GM18951 (cell line): ENCODE results near the gene MOCS3.

ENCODE experiments used
- POLR2A ChIP-seq: IDR thresholded peaks from 4 replicates; pipeline ENCODE4 v1.6.1; 2011; ENCODE audit warnings: mild to moderate bottlenecking; ENCODE audit not compliant: insufficient read length, insufficient read depth; ENCODE audit errors: extremely low read depth
- in situ Hi-C: fragments of 300-500 bp; cut with MboI; formaldehyde crosslinking; loops from one replicate; pipeline ENCODE4 v1.12.0; 2022; ENCODE audit warnings: low sequenced_read_pairs, mixed read lengths, inconsistent platforms; ENCODE audit not compliant: unreplicated experiment

Gene MOCS3

GRCh38 chr20:50924261-50924920 is 34.2 kb upstream of the MOCS3 start:
- in situ Hi-C loops, result loop anchor here (10.0 kb wide), 1 partner anchor 110 kb away; no protein-coding TSS in a partner anchor
- no peak for TF ChIP-seq POLR2A

- in situ Hi-C loops, result loop anchor here (10.0 kb wide), 1 partner anchor 112 kb away; no protein-coding TSS in a partner anchor
- no peak for TF ChIP-seq POLR2A
Measured at GRCh38 chr20:50926530-50926929, 32.1 kb upstream of the MOCS3 start.

- in situ Hi-C loops, result loop anchor here (10.0 kb wide), 1 partner anchor 114 kb away; no protein-coding TSS in a partner anchor
- no peak for TF ChIP-seq POLR2A
Measured at GRCh38 chr20:50928469-50928868, 30.1 kb upstream of the MOCS3 start.

- in situ Hi-C loops, result loop anchor here (10.0 kb wide), 1 partner anchor 115 kb away; no protein-coding TSS in a partner anchor
- TF ChIP-seq POLR2A, result peak; percentile 34
Measured at GRCh38 chr20:50929299-50930138, 29.1 kb upstream of the MOCS3 start.

GRCh38 chr20:50930139-50930975 is 28.3 kb upstream of the MOCS3 start:
- TF ChIP-seq POLR2A, result peak; percentile 20
- in situ Hi-C loops, result no loop called here

GRCh38 chr20:50930976-50931305 is 27.7 kb upstream of the MOCS3 start:
- peak; percentile 54 for TF ChIP-seq POLR2A
- in situ Hi-C loops, result no loop called here

GRCh38 chr20:50931306-50932015 is 27.2 kb upstream of the MOCS3 start, which contains the start of gene ADNP:
ADNP (minus strand) TSS chr20:50931437; CDS start chr20:50903996, 27,441 bp downstream.
- in situ Hi-C loops, result no loop called here

GRCh38 chr20:50932016-50932485 is 26.6 kb upstream of the MOCS3 start:
- in situ Hi-C loops, result no loop called here
- TF ChIP-seq POLR2A, result no peak

More at GRCh38 chr20:50931306-50932015, 27.2 kb upstream of the MOCS3 start, which contains the start of gene ADNP:
- TF ChIP-seq POLR2A, result peak; percentile 77

- no peak for TF ChIP-seq POLR2A
- in situ Hi-C loops, result no loop called here
Measured at GRCh38 chr20:50932691-50933280, 25.8 kb upstream of the MOCS3 start.

- in situ Hi-C loops, result no loop called here
- TF ChIP-seq POLR2A, result no peak
Measured at GRCh38 chr20:50933589-50933988, 25.0 kb upstream of the MOCS3 start.

- in situ Hi-C loops, result no loop called here
Measured at GRCh38 chr20:50943069-50943468, 15.5 kb upstream of the MOCS3 start.

More at GRCh38 chr20:50943069-50943468, 15.5 kb upstream of the MOCS3 start:
- no peak for TF ChIP-seq POLR2A
